H9 (cell line): ENCODE data around the gene FMO4. TPM values are rescaled to one million over a fixed set of nuclear protein-coding genes. Genes with fewer than 3 reads are reported as not detected.

Experiments used
- DNase-seq: peaks from one replicate; pipeline ENCODE4 v3.0.0-alpha.2; 2017
- H2AFZ ChIP-seq: one replicate; pipeline ENCODE4 v1.6.1; 2013; ENCODE audit warnings: mild to moderate bottlenecking, low read length, control low read depth, moderate library complexity
- H2AK5ac ChIP-seq: 2 replicates; pipeline ENCODE4 v1.6.1; 2013; ENCODE audit warnings: low read length, control low read depth, mixed read lengths; ENCODE audit not compliant: insufficient read length
- H2BK120ac ChIP-seq: one replicate; pipeline ENCODE4 v1.6.1; 2013; ENCODE audit warnings: low read depth, mild to moderate bottlenecking, low read length, control low read depth, inconsistent platforms; ENCODE audit not compliant: poor library complexity, severe bottlenecking
- H2BK12ac ChIP-seq: 2 replicates; pipeline ENCODE4 v1.6.1; 2013; ENCODE audit warnings: low read length, control low read depth, mixed read lengths, low read depth; ENCODE audit not compliant: insufficient read length
- H2BK15ac ChIP-seq: 2 replicates; pipeline ENCODE4 v1.6.1; 2013; ENCODE audit warnings: low read depth, low read length, control low read depth
- H2BK20ac ChIP-seq: one replicate; pipeline ENCODE4 v1.6.1; 2013; ENCODE audit warnings: low read depth, mild to moderate bottlenecking, low read length, control low read depth, inconsistent platforms; ENCODE audit not compliant: poor library complexity, severe bottlenecking
- H2BK5ac ChIP-seq: 2 replicates; pipeline ENCODE4 v1.6.1; 2013; ENCODE audit warnings: low read length, control low read depth, mixed read lengths; ENCODE audit not compliant: insufficient read length
- H3K14ac ChIP-seq: 2 replicates; pipeline ENCODE4 v1.6.1; 2013; ENCODE audit warnings: low read length, control low read depth; ENCODE audit not compliant: insufficient read depth
- H3K18ac ChIP-seq: 2 replicates; pipeline ENCODE4 v1.6.1; 2013; ENCODE audit warnings: low read depth, mild to moderate bottlenecking, mixed read lengths, low read length, control low read depth; ENCODE audit not compliant: insufficient read length
- H3K23ac ChIP-seq: 2 replicates; pipeline ENCODE4 v1.6.1; 2013; ENCODE audit warnings: low read length, control low read depth, mixed read lengths, low read depth; ENCODE audit not compliant: insufficient read length
- H3K23me2 ChIP-seq: 2 replicates; pipeline ENCODE4 v1.6.1; 2013; ENCODE audit warnings: low read depth, mild to moderate bottlenecking, mixed read lengths, low read length, control low read depth; ENCODE audit not compliant: insufficient read length, poor library complexity, severe bottlenecking
- H3K27ac ChIP-seq: 2 replicates; pipeline ENCODE4 v1.5.1; 2013; ENCODE audit warnings: low read length, control low read depth, mixed read lengths, low read depth; ENCODE audit not compliant: insufficient read length
- H3K27me3 ChIP-seq: 2 replicates; pipeline ENCODE4 v1.6.1; 2013; ENCODE audit warnings: low read length, control low read depth, inconsistent platforms; ENCODE audit not compliant: insufficient read depth
- H3K4ac ChIP-seq: 2 replicates; pipeline ENCODE4 v1.6.1; 2013; ENCODE audit warnings: low read depth, mild to moderate bottlenecking, control low read depth, inconsistent platforms, low read length, moderate library complexity
- H3K4me1 ChIP-seq: 2 replicates; pipeline ENCODE4 v1.6.1; 2013; ENCODE audit warnings: low read length, control low read depth, inconsistent platforms; ENCODE audit not compliant: insufficient read depth
- H3K4me2 ChIP-seq: 2 replicates; pipeline ENCODE4 v1.6.1; 2013; ENCODE audit warnings: low read length, control low read depth, mixed read lengths; ENCODE audit not compliant: insufficient read length, insufficient read depth
- H3K56ac ChIP-seq: 2 replicates; pipeline ENCODE4 v1.6.1; 2013; ENCODE audit warnings: low read depth, mild to moderate bottlenecking, mixed read lengths, low read length, control low read depth; ENCODE audit not compliant: insufficient read length
- H3K79me1 ChIP-seq: 2 replicates; pipeline ENCODE4 v1.6.1; 2013; ENCODE audit warnings: low read depth, mild to moderate bottlenecking, moderate library complexity, low read length, control low read depth, inconsistent platforms; ENCODE audit not compliant: insufficient read depth, poor library complexity, severe bottlenecking
- H3K79me2 ChIP-seq: 2 replicates; pipeline ENCODE4 v1.6.1; 2013; ENCODE audit warnings: low read length, control low read depth, inconsistent platforms; ENCODE audit not compliant: insufficient read depth
- H3K9ac ChIP-seq: 2 replicates; pipeline ENCODE4 v1.6.1; 2013; ENCODE audit warnings: low read length, control low read depth, mixed read lengths; ENCODE audit not compliant: insufficient read length; ENCODE audit errors: extremely low read depth
- H3K9me3 ChIP-seq: one replicate; pipeline ENCODE4 v1.6.1; 2013; ENCODE audit warnings: low read depth, low read length, inconsistent platforms; ENCODE audit not compliant: control insufficient read depth
- H3T11ph ChIP-seq: one replicate; pipeline ENCODE4 v1.6.1; 2013; ENCODE audit warnings: mild to moderate bottlenecking, low read length, control low read depth, inconsistent platforms
- H4K20me1 ChIP-seq: one replicate; pipeline ENCODE4 v1.6.1; 2013; ENCODE audit not compliant: control insufficient read depth, insufficient read length, insufficient read depth
- H4K5ac ChIP-seq: 2 replicates; pipeline ENCODE4 v1.6.1; 2013; ENCODE audit warnings: low read depth, mild to moderate bottlenecking, mixed read lengths, low read length, control low read depth; ENCODE audit not compliant: insufficient read length
- H4K8ac ChIP-seq: replicated peaks from 2 replicates; pipeline ENCODE4 v1.6.1; 2013; ENCODE audit warnings: low read length, control low read depth, mixed read lengths, low read depth; ENCODE audit not compliant: insufficient read length
- H4K91ac ChIP-seq: 2 replicates; pipeline ENCODE4 v1.6.1; 2013; ENCODE audit warnings: low read depth, mild to moderate bottlenecking, moderate library complexity, mixed read lengths, low read length, control low read depth; ENCODE audit not compliant: insufficient read length
- H3K27ac Mint-ChIP-seq, 3 experiments: 2 replicates in 2 of 3; 3 replicates in 1 of 3; pipeline ENCODE4 v1.8.0; 2020 to 2021; ENCODE audit warnings: mixed read lengths in 3 of 3, mild to moderate bottlenecking in 1 of 3, moderate library complexity in 1 of 3
- H3K27me3 Mint-ChIP-seq: 2 replicates; pipeline ENCODE4 v1.8.0; 2021; ENCODE audit warnings: low read depth, mild to moderate bottlenecking, moderate library complexity, mixed read lengths
- H3K36me3 Mint-ChIP-seq, 3 experiments: 2 replicates in 2 of 3; 3 replicates in 1 of 3; pipeline ENCODE4 v1.8.0; 2020 to 2021; ENCODE audit warnings: low read depth in 3 of 3, mixed read lengths in 3 of 3; ENCODE audit not compliant: insufficient read depth in 1 of 3
- H3K4me1 Mint-ChIP-seq, 2 experiments: 2 replicates each; pipeline ENCODE4 v1.8.0; 2020; ENCODE audit warnings: mixed read lengths in 2 of 2
- H3K4me3 Mint-ChIP-seq, 2 experiments: 2 replicates in 1 of 2; 3 replicates in 1 of 2; pipeline ENCODE4 v1.8.0; 2020 to 2021; ENCODE audit warnings: mild to moderate bottlenecking in 2 of 2, mixed read lengths in 2 of 2, moderate library complexity in 1 of 2
- H3K9me3 Mint-ChIP-seq, 2 experiments: 2 replicates in 1 of 2; 3 replicates in 1 of 2; pipeline ENCODE4 v1.8.0; 2020; ENCODE audit warnings: mild to moderate bottlenecking in 2 of 2, mixed read lengths in 2 of 2, moderate library complexity in 1 of 2
- WGBS: extraction: QIAGEN DNeasy Blood & Tissue Kit; methylation state at CpG from one replicate; pipeline ENCODE4 v1.1.7; 2013; ENCODE audit warnings: missing lambda C conversion rate, low lambda C conversion rate, mixed read lengths; ENCODE audit not compliant: insufficient read length; ENCODE audit errors: extremely low coverage; 5-methylcytosine and 5-hydroxymethylcytosine counted together
- total RNA-seq: library from RNA; stranded (reverse); gene quantifications from 2 replicates; pipeline ENCODE4 v1.2.1, GENCODE V29; 2021
- TF ChIP-seq, protein P1 (sequence below): fragments of 200-600 bp; sonication (generic); conservative IDR thresholded peaks from 3 replicates; pipeline ENCODE4 v1.8.0; 2021; ENCODE audit warnings: antibody characterized with exemption, mild to moderate bottlenecking

FMO4 gene
- total RNA-seq, 1 experiment from 2014 or later: 1.8 TPM

- no CpG with 5 or more reads among the region's 5 CpGs for WGBS
- Histone ChIP-seq H3K4me1 (no peaks in the 10 kb centered on the region), H2AFZ (no peak overlapping the region), H2BK15ac (no peak overlapping the region), H3K4me2 (no peak overlapping the region), H3K18ac (no peak overlapping the region), H4K20me1 (no peaks in the 10 kb centered on the region), H3K27me3 (no peaks in the 10 kb centered on the region), H3K56ac (no peak overlapping the region), H3K9me3 (no peaks in the 10 kb centered on the region), H3K79me2 (no peaks in the 10 kb centered on the region), H2BK5ac (no peak overlapping the region), H3K14ac (no peak overlapping the region), H3K9ac (no peak overlapping the region), H3K27ac (no peak overlapping the region), H2AK5ac (no peak overlapping the region), H4K8ac (no peak overlapping the region), H3K23ac (no peak overlapping the region), H3K79me1 (no peaks in the 10 kb centered on the region), H3T11ph (no peak overlapping the region), H3K4ac (no peak overlapping the region), H3K23me2 (no peaks in the 10 kb centered on the region), H2BK120ac (no peak overlapping the region), H2BK12ac (no peak overlapping the region), H4K5ac (no peak overlapping the region), H2BK20ac (no peak overlapping the region), H4K91ac (no peak overlapping the region)
- H3K27ac Mint-ChIP-seq: no peak overlapping the region
- H3K27me3 Mint-ChIP-seq: no peaks in the 10 kb centered on the region
- H3K36me3 Mint-ChIP-seq: no peaks in the 10 kb centered on the region; a peak in 1 of 7 replicates
- peaks cover 0 to 9% of the 10 kb centered on the region in 2 experiments; a peak in 3 of 5 replicates for H3K9me3 Mint-ChIP-seq
- DNase-seq: no peak
- TF ChIP-seq, protein P1, sequence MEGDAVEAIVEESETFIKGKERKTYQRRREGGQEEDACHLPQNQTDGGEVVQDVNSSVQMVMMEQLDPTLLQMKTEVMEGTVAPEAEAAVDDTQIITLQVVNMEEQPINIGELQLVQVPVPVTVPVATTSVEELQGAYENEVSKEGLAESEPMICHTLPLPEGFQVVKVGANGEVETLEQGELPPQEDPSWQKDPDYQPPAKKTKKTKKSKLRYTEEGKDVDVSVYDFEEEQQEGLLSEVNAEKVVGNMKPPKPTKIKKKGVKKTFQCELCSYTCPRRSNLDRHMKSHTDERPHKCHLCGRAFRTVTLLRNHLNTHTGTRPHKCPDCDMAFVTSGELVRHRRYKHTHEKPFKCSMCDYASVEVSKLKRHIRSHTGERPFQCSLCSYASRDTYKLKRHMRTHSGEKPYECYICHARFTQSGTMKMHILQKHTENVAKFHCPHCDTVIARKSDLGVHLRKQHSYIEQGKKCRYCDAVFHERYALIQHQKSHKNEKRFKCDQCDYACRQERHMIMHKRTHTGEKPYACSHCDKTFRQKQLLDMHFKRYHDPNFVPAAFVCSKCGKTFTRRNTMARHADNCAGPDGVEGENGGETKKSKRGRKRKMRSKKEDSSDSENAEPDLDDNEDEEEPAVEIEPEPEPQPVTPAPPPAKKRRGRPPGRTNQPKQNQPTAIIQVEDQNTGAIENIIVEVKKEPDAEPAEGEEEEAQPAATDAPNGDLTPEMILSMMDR: no peak
- H3K4me3 Mint-ChIP-seq: no peak overlapping the region
- no peaks in the 10 kb centered on the region for H3K4me1 Mint-ChIP-seq
These were observed 29.9 kb downstream of the FMO4 start for GRCh38 chr1:171343727-171344472.
